Fibroblast of lung (primary cell): ENCODE data around the gene MPPED2. TPM values are rescaled to one million over a fixed set of nuclear protein-coding genes. Genes with fewer than 3 reads are reported as not detected.

ENCODE experiments used
- DNase-seq, 2 donors: peaks; one replicate each; pipeline versions ENCODE4 v3.0.0 to v3.0.0-alpha.2; 2010; ENCODE audit warnings: low read depth in 2 of 2
- H2AFZ ChIP-seq: 2 replicates; pipeline ENCODE4 v1.5.1; 2012; ENCODE audit warnings: low read length, control low read depth, inconsistent platforms
- H3K27ac ChIP-seq: 2 replicates; pipeline ENCODE4 v1.5.1; 2011; ENCODE audit warnings: low read length, control low read depth; ENCODE audit not compliant: insufficient read depth
- H3K27me3 ChIP-seq: 2 replicates; pipeline ENCODE4 v1.5.1; 2011; ENCODE audit warnings: mild to moderate bottlenecking, low read length; ENCODE audit not compliant: control insufficient read depth, insufficient read depth
- H3K36me3 ChIP-seq: 2 replicates; pipeline ENCODE4 v1.5.1; 2011; ENCODE audit warnings: low read length; ENCODE audit not compliant: control insufficient read depth, insufficient read depth
- H3K4me1 ChIP-seq: 2 replicates; pipeline ENCODE4 v1.5.1; 2011; ENCODE audit warnings: low read length; ENCODE audit not compliant: control insufficient read depth, insufficient read depth; ENCODE audit errors: extremely low read depth
- H3K4me2 ChIP-seq: 2 replicates; pipeline ENCODE4 v1.5.1; 2011; ENCODE audit warnings: low read length, control low read depth; ENCODE audit not compliant: insufficient read depth; ENCODE audit errors: extremely low read depth
- H3K4me3 ChIP-seq, 4 experiments: fragments of 200-600 bp in 1 of 4; sonication (generic) in 1 of 4; replicated peaks in 1 of 4; 2 replicates each; pipeline ENCODE4 v1.5.1; 2011 to 2016; ENCODE audit warnings: low read length in 4 of 4, low read depth in 3 of 4, mild to moderate bottlenecking in 3 of 4, control low read depth in 2 of 4, inconsistent platforms in 1 of 4, mixed read lengths in 1 of 4; ENCODE audit not compliant: insufficient read depth in 1 of 4; ENCODE audit errors: control extremely low read depth in 1 of 4
- H3K79me2 ChIP-seq: 2 replicates; pipeline ENCODE4 v1.5.1; 2012; ENCODE audit warnings: mild to moderate bottlenecking, low read length, inconsistent platforms; ENCODE audit not compliant: control insufficient read depth, insufficient read depth
- H3K9ac ChIP-seq: 2 replicates; pipeline ENCODE4 v1.5.1; 2011; ENCODE audit warnings: mild to moderate bottlenecking, low read length, control low read depth; ENCODE audit not compliant: insufficient read depth
- H3K9me3 ChIP-seq: 2 replicates; pipeline ENCODE4 v1.5.1; 2012; ENCODE audit warnings: low read depth, low read length; ENCODE audit not compliant: control insufficient read depth, insufficient read depth
- H4K20me1 ChIP-seq: 2 replicates; pipeline ENCODE4 v1.5.1; 2011; ENCODE audit warnings: low read length; ENCODE audit not compliant: control insufficient read depth, insufficient read depth; ENCODE audit errors: extremely low read depth
- CTCF ChIP-seq, 2 donors: IDR thresholded peaks in 1 of 2; conservative IDR thresholded peaks in 1 of 2; 1 replicate in 1 of 2; 2 replicates in 1 of 2; pipeline ENCODE4 v1.5.1; 2011 to 2012; ENCODE audit warnings: low read length in 2 of 2, control low read depth in 1 of 2, inconsistent platforms in 1 of 2, low read depth in 1 of 2, mild to moderate bottlenecking in 1 of 2
- EZH2 ChIP-seq: IDR thresholded peaks from 2 replicates; pipeline ENCODE4 v1.5.1; 2012; ENCODE audit warnings: low read length, control low read depth, mild to moderate bottlenecking; ENCODE audit errors: missing control alignments
- polyA plus RNA-seq, 2 donors: library from polyadenylated mRNA; depleted of rRNA in 1 of 2; stranded (reverse) in 1 of 2; unstranded in 1 of 2; fragments of >200 nt; gene quantifications; 2 replicates each; pipeline ENCODE4 v1.2.1, GENCODE V29; 2011 to 2012; ENCODE audit warnings: missing spikeins in 1 of 2
- total RNA-seq: library from RNA; depleted of rRNA; stranded (reverse); fragments of >200 nt; gene quantifications from 2 replicates; pipeline ENCODE4 v1.2.1, GENCODE V29; 2014

Gene MPPED2
- total and polyA plus RNA-seq, 2 donors (not counting 1 experiment from before 2014, with no cell fraction given): under 0.01 to 0.02 TPM

DNA sequence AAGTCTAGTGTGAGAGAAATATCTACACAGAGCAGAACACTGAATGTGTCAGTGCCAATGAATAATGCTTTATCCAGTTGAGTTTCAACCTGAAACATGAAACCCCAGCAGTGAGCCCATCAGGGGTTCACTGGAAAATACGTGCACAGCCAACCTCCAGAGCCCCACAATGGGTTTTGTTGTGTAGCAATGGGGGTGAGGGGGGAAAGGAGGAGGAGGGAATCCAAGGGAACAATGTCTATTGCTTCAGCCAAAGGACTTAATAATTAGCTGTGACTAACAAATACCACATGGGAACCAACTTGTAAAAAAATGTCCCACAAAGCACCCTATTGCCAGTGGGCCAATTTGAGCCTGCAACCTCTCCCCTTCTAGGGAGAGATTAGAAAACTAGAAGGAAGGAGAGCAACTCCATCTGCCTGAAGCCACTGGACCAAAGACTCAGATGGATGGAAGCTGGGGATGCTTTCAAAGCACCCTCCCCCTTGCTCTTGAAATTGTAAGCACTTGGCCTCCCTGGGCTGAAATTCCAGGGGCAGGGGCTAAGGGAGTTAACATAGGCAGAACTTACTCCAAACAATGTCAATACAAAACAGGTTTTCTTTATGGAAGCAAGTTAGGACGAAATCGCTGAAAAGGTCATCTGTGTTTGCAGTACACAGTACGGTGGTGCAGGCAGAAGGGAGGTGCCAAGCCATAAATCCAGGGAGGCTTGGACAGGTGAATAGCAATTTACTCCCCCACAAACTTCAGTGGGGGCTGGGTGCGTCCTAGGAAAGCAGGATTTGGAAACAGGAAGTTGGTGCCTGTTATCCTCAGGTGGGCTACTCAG, 163.5 kb downstream of the MPPED2 start:
- H3K4me1 ChIP-seq: no peaks in the 10 kb centered on the region
- no peak for DNase-seq
- H3K27me3 ChIP-seq: no peaks in the 10 kb centered on the region
- H4K20me1 ChIP-seq: no peaks in the 10 kb centered on the region
- H3K36me3 ChIP-seq: no peaks in the 10 kb centered on the region
- no peaks in the 10 kb centered on the region for H3K79me2 ChIP-seq
- no peaks in the 10 kb centered on the region for H3K9me3 ChIP-seq
- no peak overlapping the region for H3K4me3 ChIP-seq
- TF ChIP-seq CTCF (conservative IDR thresholded peaks at IDR 0.05 in 1 of 2, IDR thresholded peaks at IDR 0.05 in 1 of 2; ENCODE audit: low read depth in 1 of 2, low read length in 2 of 2) (no peak), EZH2 (no peak)
- H3K4me2 ChIP-seq: no peak overlapping the region
- H3K27ac ChIP-seq: no peak overlapping the region
- no peak overlapping the region for H3K9ac ChIP-seq
- H2AFZ ChIP-seq: no peak overlapping the region

DNA sequence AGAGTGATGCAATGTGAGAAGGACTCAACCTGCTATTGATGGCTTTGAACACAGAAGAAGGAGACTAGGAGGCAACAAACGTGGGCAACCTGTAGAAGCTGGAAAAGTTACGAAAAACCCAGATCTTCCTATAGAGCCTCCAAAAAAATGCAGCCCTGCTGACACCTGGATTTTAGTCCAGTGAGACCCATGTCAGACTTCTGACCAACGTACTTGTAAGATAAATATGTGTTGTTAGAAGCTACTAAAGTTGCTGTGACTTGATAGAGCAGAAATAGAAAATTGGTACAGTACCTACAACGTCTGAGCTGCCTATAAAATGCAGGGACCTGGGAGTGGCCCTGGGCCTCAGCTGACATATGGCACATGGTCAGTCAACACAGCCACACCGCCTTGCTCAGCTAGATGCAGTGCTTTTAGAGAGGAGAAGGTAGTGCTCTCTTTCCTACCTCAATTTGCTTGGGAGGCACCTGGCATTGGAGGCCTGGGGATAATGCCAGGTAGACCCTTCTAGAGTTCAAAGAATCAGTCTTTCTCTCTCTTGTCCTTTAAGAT, 165.8 kb downstream of the MPPED2 start:
- H4K20me1 ChIP-seq: no peaks in the 10 kb centered on the region
- no peak overlapping the region for H2AFZ ChIP-seq
- H3K36me3 ChIP-seq: no peaks in the 10 kb centered on the region
- H3K27me3 ChIP-seq: no peaks in the 10 kb centered on the region
- no peak overlapping the region for H3K27ac ChIP-seq
- H3K4me3 ChIP-seq: no peak overlapping the region
- no peaks in the 10 kb centered on the region for H3K79me2 ChIP-seq
- TF ChIP-seq CTCF (conservative IDR thresholded peaks at IDR 0.05 in 1 of 2, IDR thresholded peaks at IDR 0.05 in 1 of 2; ENCODE audit: low read depth in 1 of 2, low read length in 2 of 2): no peak
- TF ChIP-seq EZH2: no peak
- H3K4me1 ChIP-seq: no peaks in the 10 kb centered on the region
- no peak overlapping the region for H3K4me2 ChIP-seq
- DNase-seq: no peak
- H3K9me3 ChIP-seq: no peaks in the 10 kb centered on the region
- H3K9ac ChIP-seq: no peak overlapping the region

DNA sequence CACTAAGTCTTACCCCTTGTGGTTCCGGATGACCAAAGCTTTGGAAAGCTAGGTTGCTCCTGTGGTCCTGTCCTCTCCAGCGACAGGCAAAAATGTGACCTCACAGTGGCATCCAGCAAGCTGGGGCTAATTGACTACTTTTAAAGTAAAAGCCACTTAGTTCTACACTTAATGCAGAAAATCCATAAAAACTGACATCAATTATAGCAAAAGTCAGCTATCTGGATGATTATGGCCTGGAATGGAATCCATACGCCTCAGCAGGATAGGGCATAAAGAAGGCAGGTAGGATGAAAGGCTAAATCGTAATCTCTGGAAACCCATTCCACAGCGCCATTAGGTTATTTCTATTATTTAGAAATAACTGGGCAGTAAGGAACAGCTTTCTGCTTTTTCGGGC, 171.3 kb downstream of the MPPED2 start:
- Histone ChIP-seq H2AFZ (no peak overlapping the region), H3K36me3 (no peaks in the 10 kb centered on the region)
- DNase-seq: no peak

More for the DNA sequence above, 171.3 kb downstream of the MPPED2 start:
- no peaks in the 10 kb centered on the region for H3K9me3 ChIP-seq
- H3K4me2 ChIP-seq: no peak overlapping the region
- H3K27ac ChIP-seq: no peak overlapping the region
- no peak for TF ChIP-seq EZH2
- TF ChIP-seq CTCF (conservative IDR thresholded peaks at IDR 0.05 in 1 of 2, IDR thresholded peaks at IDR 0.05 in 1 of 2; ENCODE audit: low read depth in 1 of 2, low read length in 2 of 2): no peak
- no peaks in the 10 kb centered on the region for H3K4me1 ChIP-seq
- no peaks in the 10 kb centered on the region for H4K20me1 ChIP-seq
- H3K27me3 ChIP-seq: no peaks in the 10 kb centered on the region
- no peak overlapping the region for H3K9ac ChIP-seq
- no peak overlapping the region for H3K4me3 ChIP-seq
- H3K79me2 ChIP-seq: no peaks in the 10 kb centered on the region
